Neutrophil (primary cell): Measurements from ENCODE around the gene TRAPPC6A.

ENCODE experiments used
- H3K27ac ChIP-seq: fragments of 200-600 bp; sonication (generic); 2 replicates; pipeline ENCODE4 v1.5.1; 2016; ENCODE audit warnings: mild to moderate bottlenecking, moderate library complexity
- H3K27me3 ChIP-seq: fragments of 200-600 bp; sonication (generic); 2 replicates; pipeline ENCODE4 v1.6.0; 2016; ENCODE audit warnings: mild to moderate bottlenecking
- H3K36me3 ChIP-seq: fragments of 200-600 bp; sonication (generic); 2 replicates; pipeline ENCODE4 v1.5.1; 2017
- H3K4me1 ChIP-seq, 2 experiments: fragments of 200-600 bp in 1 of 2; sonication (generic) in 1 of 2; 1 replicate in 1 of 2; 2 replicates in 1 of 2; pipeline versions ENCODE4 v1.5.1 to v1.6.1; 2013 to 2016; ENCODE audit warnings: low read depth in 1 of 2, low read length in 1 of 2, mild to moderate bottlenecking in 1 of 2, moderate library complexity in 1 of 2; ENCODE audit not compliant: control insufficient read depth in 1 of 2, insufficient read depth in 1 of 2
- H3K4me3 ChIP-seq, 2 experiments: fragments of 200-600 bp in 1 of 2; sonication (generic) in 1 of 2; 1 replicate in 1 of 2; 2 replicates in 1 of 2; pipeline ENCODE4 v1.5.1; 2013 to 2016; ENCODE audit warnings: low read depth in 1 of 2, low read length in 1 of 2, mild to moderate bottlenecking in 1 of 2, moderate library complexity in 1 of 2
- H3K9me3 ChIP-seq: fragments of 200-600 bp; sonication (generic); 2 replicates; pipeline ENCODE4 v1.5.1; 2016
- CTCF ChIP-seq: fragments of 200-600 bp; sonication (generic); IDR thresholded peaks from 2 replicates; pipeline ENCODE4 v1.5.1; 2016; ENCODE audit warnings: antibody characterized with exemption

The TRAPPC6A gene

DNA sequence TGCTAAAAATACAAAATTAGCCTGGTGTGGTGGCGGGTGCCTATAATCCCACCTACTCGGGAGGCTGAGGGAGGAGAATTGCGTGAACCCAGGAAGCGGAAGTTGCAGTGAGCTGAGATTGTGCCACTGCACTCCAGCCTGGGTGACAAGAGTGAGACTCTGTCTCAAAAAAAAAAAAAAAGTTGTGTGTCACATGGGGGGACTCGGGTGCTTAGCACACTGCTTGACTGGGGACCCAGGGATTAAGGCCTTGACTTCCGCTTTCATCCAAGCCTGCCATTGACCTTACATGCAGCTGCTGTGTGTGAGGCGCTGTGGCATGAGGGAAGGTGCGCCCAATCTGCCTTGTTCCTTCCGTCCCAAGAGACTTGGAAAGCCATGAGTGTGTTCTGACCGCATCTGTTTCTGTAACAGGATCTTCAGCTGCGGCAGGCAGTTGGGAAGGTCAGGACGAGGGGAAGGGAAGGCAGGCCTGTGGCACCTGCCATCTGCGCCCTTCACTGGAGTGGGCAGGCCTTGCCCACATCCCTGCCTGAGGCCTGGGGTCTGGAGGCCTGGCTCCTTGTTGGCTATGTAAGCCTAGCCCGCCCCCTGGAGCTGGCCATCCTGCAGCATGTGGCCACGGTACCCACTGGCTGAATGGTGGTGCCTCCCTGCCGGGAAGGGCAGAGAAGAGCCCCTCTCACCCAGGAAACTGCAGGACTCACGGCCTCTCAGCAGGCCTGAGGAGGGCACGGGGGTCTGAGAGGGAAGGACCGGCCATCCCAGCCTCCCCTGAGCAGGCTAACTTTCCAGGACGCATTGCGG, 62.0 kb downstream of the TRAPPC6A start:
- H3K4me3 ChIP-seq, result peak overlapping the region; percentile 24
- no peaks in the 10 kb centered on the region for H3K9me3 ChIP-seq
- no peak for TF ChIP-seq CTCF
- H3K4me1 ChIP-seq, result peaks cover 54 to 62% of the 10 kb centered on the region in 2 experiments
- H3K27ac ChIP-seq, result peak overlapping the region; percentile 89
- H3K36me3 ChIP-seq, result no peaks in the 10 kb centered on the region
- no peaks in the 10 kb centered on the region for H3K27me3 ChIP-seq

DNA sequence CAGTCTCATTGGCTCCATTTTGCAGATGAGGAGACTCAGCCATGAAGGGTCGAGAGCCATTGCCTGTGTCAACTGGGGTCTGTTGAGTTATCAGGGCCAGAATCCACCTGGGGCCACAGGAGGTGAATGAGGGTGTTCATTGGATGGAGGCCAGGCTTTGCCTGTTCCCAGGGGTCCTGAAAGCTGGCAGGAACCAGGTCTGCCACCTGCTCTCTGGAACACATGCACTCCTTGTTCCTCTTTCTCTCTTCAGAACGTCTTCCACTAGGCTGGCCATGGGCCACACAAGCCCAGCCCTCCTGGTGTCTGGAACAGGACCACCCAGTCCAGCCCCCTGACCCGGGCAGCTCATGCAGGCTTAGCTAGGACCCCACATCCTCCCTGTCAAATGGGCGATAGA, 63.9 kb downstream of the TRAPPC6A start:
- Histone ChIP-seq H3K27ac (peak overlapping the region; percentile 89), H3K36me3 (no peaks in the 10 kb centered on the region), H3K27me3 (no peaks in the 10 kb centered on the region), H3K9me3 (no peaks in the 10 kb centered on the region), H3K4me3 (no peak overlapping the region), H3K4me1 (peaks cover 57 to 68% of the 10 kb centered on the region in 2 experiments)
- TF ChIP-seq CTCF, result no peak

DNA sequence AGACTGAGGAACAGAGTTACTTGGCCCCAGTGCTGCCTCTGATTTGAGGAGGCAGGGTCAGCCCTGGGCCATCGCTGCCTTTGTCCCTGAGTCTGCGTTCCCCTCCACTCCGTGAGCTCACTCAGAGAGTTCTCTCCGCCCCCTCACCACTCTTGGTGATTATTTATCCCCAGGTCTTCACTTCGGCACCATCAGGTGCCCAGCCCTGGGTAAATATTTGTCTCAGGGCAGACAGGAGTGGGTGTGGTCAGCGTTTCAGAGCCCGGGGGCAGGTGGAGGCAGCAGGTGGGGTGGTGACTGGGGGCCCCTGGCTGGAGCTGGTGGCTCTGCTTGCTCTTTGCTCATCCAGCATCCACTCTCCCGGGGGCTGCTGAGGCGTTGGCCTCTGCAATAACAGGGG, 64.4 kb downstream of the TRAPPC6A start:
- peaks cover 54 to 66% of the 10 kb centered on the region in 2 experiments for H3K4me1 ChIP-seq
- no peak overlapping the region for H3K4me3 ChIP-seq
- no peaks in the 10 kb centered on the region for H3K27me3 ChIP-seq

More for the DNA sequence above, 64.4 kb downstream of the TRAPPC6A start:
- TF ChIP-seq CTCF, result no peak
- Histone ChIP-seq H3K36me3 (no peaks in the 10 kb centered on the region), H3K9me3 (no peaks in the 10 kb centered on the region), H3K27ac (peak overlapping the region; percentile 89)
